CD14-positive monocyte (primary cell): Measurements from ENCODE around the gene UNCX. TPM values are rescaled to one million over a fixed set of nuclear protein-coding genes. Genes with fewer than 3 reads are reported as not detected.
A peak's percentile ranks its signal among the peaks of the same experiment; 100 is the strongest.

Experiments used
- DNase-seq, 3 donors: peaks; one replicate each; pipeline ENCODE4 v3.0.0-alpha.2; 2011 to 2022
- H2AFZ ChIP-seq: 2 replicates; pipeline ENCODE4 v1.6.0; 2012; ENCODE audit warnings: mild to moderate bottlenecking, low read depth, low read length, inconsistent platforms; ENCODE audit not compliant: insufficient read depth, poor library complexity, severe bottlenecking
- H3K27ac ChIP-seq, 2 donors: 1 replicate in 1 of 2; 2 replicates in 1 of 2; pipeline ENCODE4 v1.5.1; 2012 to 2013; ENCODE audit warnings: low read length in 2 of 2, control low read depth in 1 of 2, inconsistent platforms in 1 of 2, low read depth in 1 of 2, mild to moderate bottlenecking in 1 of 2
- H3K27me3 ChIP-seq, 2 donors: one replicate each; pipeline versions ENCODE4 v1.6.0 to v1.6.1; 2011 to 2013; ENCODE audit warnings: low read length in 2 of 2; ENCODE audit not compliant: control insufficient read depth in 2 of 2, insufficient read depth in 2 of 2
- H3K36me3 ChIP-seq, 2 donors: replicated peaks in 1 of 2; 1 replicate in 1 of 2; 2 replicates in 1 of 2; pipeline versions ENCODE4 v1.5.1 to v1.6.1; 2012 to 2013; ENCODE audit warnings: low read length in 2 of 2, control low read depth in 1 of 2, inconsistent platforms in 1 of 2, mild to moderate bottlenecking in 1 of 2; ENCODE audit not compliant: insufficient read depth in 2 of 2, control insufficient read depth in 1 of 2
- H3K4me1 ChIP-seq, 2 donors: 1 replicate in 1 of 2; 2 replicates in 1 of 2; pipeline versions ENCODE4 v1.5.1 to v1.6.1; 2012 to 2013; ENCODE audit warnings: low read length in 2 of 2, control low read depth in 1 of 2, inconsistent platforms in 1 of 2, mild to moderate bottlenecking in 1 of 2, moderate library complexity in 1 of 2; ENCODE audit not compliant: insufficient read depth in 2 of 2, control insufficient read depth in 1 of 2
- H3K4me2 ChIP-seq: replicated peaks from 2 replicates; pipeline ENCODE3; 2012; ENCODE audit warnings: low read length, moderate library complexity, mild to moderate bottlenecking; ENCODE audit not compliant: poor library complexity, severe bottlenecking; ENCODE audit errors: extremely low read depth
- H3K4me3 ChIP-seq, 3 experiments: fragments of 200-600 bp in 1 of 3; sonication (generic) in 1 of 3; replicated peaks in 1 of 3; 1 replicate in 2 of 3; 2 replicates in 1 of 3; pipeline ENCODE4 v1.5.1; 2011 to 2013; ENCODE audit warnings: low read length in 3 of 3, mild to moderate bottlenecking in 3 of 3, control low read depth in 2 of 3, low read depth in 2 of 3, inconsistent platforms in 1 of 3, moderate library complexity in 1 of 3
- H3K79me2 ChIP-seq: 2 replicates; pipeline ENCODE4 v1.6.0; 2012; ENCODE audit warnings: mild to moderate bottlenecking, control low read depth, inconsistent platforms, low read length, moderate library complexity; ENCODE audit not compliant: insufficient read depth
- H3K9ac ChIP-seq: 2 replicates; pipeline ENCODE4 v1.6.0; 2017; ENCODE audit warnings: low read length, mild to moderate bottlenecking; ENCODE audit not compliant: insufficient read depth, poor library complexity, severe bottlenecking
- H3K9me3 ChIP-seq, 2 donors: replicated peaks in 1 of 2; 1 replicate in 1 of 2; 2 replicates in 1 of 2; pipeline versions ENCODE4 v1.5.1 to v1.6.1; 2012 to 2013; ENCODE audit warnings: low read length in 2 of 2, control low read depth in 1 of 2; ENCODE audit not compliant: control insufficient read depth in 1 of 2, insufficient read depth in 1 of 2
- H4K20me1 ChIP-seq: 2 replicates; pipeline ENCODE4 v1.6.0; 2012; ENCODE audit warnings: mild to moderate bottlenecking, low read length, control low read depth, moderate library complexity; ENCODE audit not compliant: insufficient read depth
- H3K27ac Mint-ChIP-seq, 7 donors: one replicate each; pipeline ENCODE4 v1.8.0; 2020; ENCODE audit warnings: mild to moderate bottlenecking in 7 of 7, mixed read lengths in 7 of 7, moderate library complexity in 6 of 7, inconsistent platforms in 2 of 7
- H3K27me3 Mint-ChIP-seq, 3 donors: one replicate each; pipeline ENCODE4 v1.8.0; 2021 to 2022; ENCODE audit warnings: low read depth in 3 of 3, mild to moderate bottlenecking in 3 of 3, mixed read lengths in 3 of 3, moderate library complexity in 3 of 3, inconsistent platforms in 1 of 3
- H3K36me3 Mint-ChIP-seq, 2 donors: one replicate each; pipeline ENCODE4 v1.8.0; 2020; ENCODE audit warnings: mixed read lengths in 2 of 2, inconsistent platforms in 1 of 2, mild to moderate bottlenecking in 1 of 2
- H3K4me1 Mint-ChIP-seq: one replicate; pipeline ENCODE4 v1.8.0; 2020; ENCODE audit warnings: mild to moderate bottlenecking, mixed read lengths
- H3K4me3 Mint-ChIP-seq, 2 donors: one replicate each; pipeline ENCODE4 v1.8.0; 2020; ENCODE audit warnings: mild to moderate bottlenecking in 2 of 2, mixed read lengths in 2 of 2, moderate library complexity in 1 of 2
- H3K9me3 Mint-ChIP-seq, 7 donors: one replicate each; pipeline ENCODE4 v1.8.0; 2020 to 2022; ENCODE audit warnings: mixed read lengths in 7 of 7, mild to moderate bottlenecking in 6 of 7, moderate library complexity in 6 of 7, inconsistent platforms in 2 of 7
- WGBS: methylation state at CpG from one replicate; pipeline ENCODE4 v1.1.5; 2013; ENCODE audit warnings: missing lambda C conversion rate; ENCODE audit not compliant: insufficient coverage; 5-methylcytosine and 5-hydroxymethylcytosine counted together
- intact Hi-C, 2 donors: fragments of 100-400 bp; cut with micrococcal nuclease; formaldehyde crosslinking; loops; one replicate each; pipeline versions ENCODE4 v1.15.0 to v1.15.1; 2023
- polyA plus RNA-seq, 3 donors: library from polyadenylated mRNA; depleted of rRNA in 1 of 3; unstranded in 2 of 3; stranded (reverse) in 1 of 3; fragments of 300-500 nt in 2 of 3; fragments of >200 nt in 1 of 3; fragmentation: Illumina TruSeq in 2 of 3; gene quantifications; 1 replicate in 2 of 3; 2 replicates in 1 of 3; pipeline ENCODE4 v1.2.3, GENCODE V29; 2012 to 2021
- TF ChIP-seq, protein P1 (sequence below): fragments of 200-600 bp; IDR thresholded peaks from one replicate; pipeline ENCODE4 v1.8.0; 2022; ENCODE audit warnings: antibody characterized with exemption, mild to moderate bottlenecking

Gene UNCX
- polyA plus RNA-seq, 3 donors, result not detected

DNA sequence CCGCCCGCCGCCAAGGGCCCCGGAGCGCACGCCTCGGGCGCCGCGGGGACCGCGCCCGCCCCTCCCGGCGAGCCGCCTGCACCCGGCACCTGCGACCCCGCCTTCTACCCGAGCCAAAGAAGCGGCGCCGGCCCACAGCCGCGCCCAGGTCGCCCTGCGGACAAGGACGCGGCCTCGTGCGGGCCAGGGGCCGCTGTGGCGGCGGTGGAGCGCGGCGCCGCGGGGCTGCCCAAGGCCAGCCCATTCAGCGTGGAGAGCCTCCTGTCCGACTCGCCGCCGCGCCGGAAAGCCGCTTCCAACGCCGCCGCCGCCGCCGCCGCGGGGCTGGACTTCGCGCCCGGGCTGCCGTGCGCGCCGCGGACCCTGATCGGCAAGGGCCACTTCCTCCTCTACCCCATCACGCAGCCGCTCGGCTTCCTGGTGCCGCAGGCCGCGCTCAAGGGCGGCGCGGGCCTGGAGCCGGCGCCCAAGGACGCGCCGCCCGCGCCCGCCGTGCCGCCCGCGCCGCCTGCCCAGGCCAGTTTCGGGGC, 3.5 kb downstream of the UNCX start:
- Histone ChIP-seq H3K79me2 (no peaks in the 10 kb centered on the region), H4K20me1 (no peaks in the 10 kb centered on the region), H3K27me3 (peaks cover 62 to 80% of the 10 kb centered on the region in 2 donors), H2AFZ (no peak overlapping the region), H3K9me3 (peaks cover 0 to 25% of the 10 kb centered on the region in 2 donors), H3K36me3 (no peaks in the 10 kb centered on the region), H3K27ac (no peak overlapping the region), H3K4me2 (no peak overlapping the region), H3K9ac (no peak overlapping the region), H3K4me3 (no peak overlapping the region), H3K4me1 (no peaks in the 10 kb centered on the region)
- TF ChIP-seq, protein P1, sequence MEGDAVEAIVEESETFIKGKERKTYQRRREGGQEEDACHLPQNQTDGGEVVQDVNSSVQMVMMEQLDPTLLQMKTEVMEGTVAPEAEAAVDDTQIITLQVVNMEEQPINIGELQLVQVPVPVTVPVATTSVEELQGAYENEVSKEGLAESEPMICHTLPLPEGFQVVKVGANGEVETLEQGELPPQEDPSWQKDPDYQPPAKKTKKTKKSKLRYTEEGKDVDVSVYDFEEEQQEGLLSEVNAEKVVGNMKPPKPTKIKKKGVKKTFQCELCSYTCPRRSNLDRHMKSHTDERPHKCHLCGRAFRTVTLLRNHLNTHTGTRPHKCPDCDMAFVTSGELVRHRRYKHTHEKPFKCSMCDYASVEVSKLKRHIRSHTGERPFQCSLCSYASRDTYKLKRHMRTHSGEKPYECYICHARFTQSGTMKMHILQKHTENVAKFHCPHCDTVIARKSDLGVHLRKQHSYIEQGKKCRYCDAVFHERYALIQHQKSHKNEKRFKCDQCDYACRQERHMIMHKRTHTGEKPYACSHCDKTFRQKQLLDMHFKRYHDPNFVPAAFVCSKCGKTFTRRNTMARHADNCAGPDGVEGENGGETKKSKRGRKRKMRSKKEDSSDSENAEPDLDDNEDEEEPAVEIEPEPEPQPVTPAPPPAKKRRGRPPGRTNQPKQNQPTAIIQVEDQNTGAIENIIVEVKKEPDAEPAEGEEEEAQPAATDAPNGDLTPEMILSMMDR, result no peak
- H3K4me3 Mint-ChIP-seq, result no peak overlapping the region
- intact Hi-C loops, result no loop called here
- peaks cover 0 to 10% of the 10 kb centered on the region in 2 donors for H3K36me3 Mint-ChIP-seq
- no peak overlapping the region for H3K27ac Mint-ChIP-seq
- WGBS, result 2% methylated on average over 87 of the region's 87 CpGs
- peaks cover 74 to 85% (median 82%) of the 10 kb centered on the region in 3 donors for H3K27me3 Mint-ChIP-seq
- peak in 1 of 3 donors; percentile 10 for DNase-seq
- H3K4me1 Mint-ChIP-seq, result peaks cover 2% of the 10 kb centered on the region
- H3K9me3 Mint-ChIP-seq, result peaks cover 0 to 27% (median 7%) of the 10 kb centered on the region in 7 donors

DNA sequence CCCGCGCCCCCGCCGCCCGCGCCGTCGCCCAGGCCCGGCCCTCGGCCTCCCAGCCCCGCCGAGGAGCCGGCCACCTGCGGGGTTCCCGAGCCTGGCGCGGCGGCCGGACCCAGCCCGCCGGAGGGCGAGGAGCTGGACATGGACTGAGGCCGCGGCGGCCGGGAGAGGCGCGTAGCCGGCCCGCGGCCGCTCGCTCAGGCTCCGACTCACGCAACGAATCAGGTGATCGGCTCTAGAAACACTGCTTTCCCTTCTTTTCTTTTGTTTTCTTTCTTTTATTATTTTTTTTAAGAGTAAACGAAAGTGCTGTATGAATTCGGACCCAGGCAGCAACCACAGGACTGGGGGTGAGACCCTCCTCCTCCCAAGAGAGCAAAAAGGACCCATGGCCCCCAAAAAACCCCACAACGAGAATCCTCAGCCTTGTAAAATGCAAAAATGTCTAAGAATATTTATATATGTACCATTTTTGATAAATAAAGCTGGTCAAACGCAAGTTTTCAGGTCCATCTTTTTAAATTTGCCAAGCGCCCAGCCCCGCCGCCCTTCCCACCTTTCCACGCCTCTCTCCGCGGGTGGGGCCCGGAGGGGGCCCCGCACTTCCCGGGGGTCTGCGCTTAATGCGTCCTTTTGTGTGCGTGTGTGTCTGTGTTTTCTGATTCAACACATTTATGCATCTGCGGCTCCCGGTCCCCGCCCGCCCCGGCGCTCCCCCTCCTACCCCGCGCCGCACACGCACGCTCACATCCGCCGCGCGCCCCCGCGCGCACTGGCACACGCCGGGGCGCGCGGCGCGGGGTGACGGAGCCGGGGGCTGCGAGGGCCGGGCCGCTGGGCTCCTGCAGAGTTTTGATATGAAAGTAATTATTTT, 4.4 kb downstream of the UNCX start:
- DNase-seq, result no peak
- no peak overlapping the region for H3K4me3 ChIP-seq
- TF ChIP-seq, protein P1, result no peak
- Mint-ChIP-seq H3K27ac (no peak overlapping the region), H3K36me3 (peaks cover 0 to 9% of the 10 kb centered on the region in 2 donors), H3K4me1 (peaks cover 2% of the 10 kb centered on the region), H3K9me3 (peaks cover 0 to 24% (median 9%) of the 10 kb centered on the region in 7 donors), H3K4me3 (peak overlapping the region in 1 of 2 donors; percentile 79), H3K27me3 (peaks cover 73 to 85% (median 78%) of the 10 kb centered on the region in 3 donors)
- H3K4me2 ChIP-seq, result no peak overlapping the region
- no peaks in the 10 kb centered on the region for H3K36me3 ChIP-seq
- H3K9ac ChIP-seq, result no peak overlapping the region
- peaks cover 63 to 80% of the 10 kb centered on the region in 2 donors for H3K27me3 ChIP-seq
- 4% methylated on average over 62 of the region's 83 CpGs for WGBS
- H3K4me1 ChIP-seq, result no peaks in the 10 kb centered on the region
- H3K9me3 ChIP-seq, result peaks cover 0 to 25% of the 10 kb centered on the region in 2 donors
- no peak overlapping the region for H3K27ac ChIP-seq
- intact Hi-C loops, result no loop called here
- H3K79me2 ChIP-seq, result no peaks in the 10 kb centered on the region
- no peak overlapping the region for H2AFZ ChIP-seq
- H4K20me1 ChIP-seq, result no peaks in the 10 kb centered on the region
